Measurements from ENCODE around the gene SLC2A6. TPM values are rescaled to one million over a fixed set of nuclear protein-coding genes. Genes with fewer than 3 reads are reported as not detected.

Gene SLC2A6
- total RNA-seq, 2 experiments from 2014 or later, result 5.4 to 6.7 TPM

DNA sequence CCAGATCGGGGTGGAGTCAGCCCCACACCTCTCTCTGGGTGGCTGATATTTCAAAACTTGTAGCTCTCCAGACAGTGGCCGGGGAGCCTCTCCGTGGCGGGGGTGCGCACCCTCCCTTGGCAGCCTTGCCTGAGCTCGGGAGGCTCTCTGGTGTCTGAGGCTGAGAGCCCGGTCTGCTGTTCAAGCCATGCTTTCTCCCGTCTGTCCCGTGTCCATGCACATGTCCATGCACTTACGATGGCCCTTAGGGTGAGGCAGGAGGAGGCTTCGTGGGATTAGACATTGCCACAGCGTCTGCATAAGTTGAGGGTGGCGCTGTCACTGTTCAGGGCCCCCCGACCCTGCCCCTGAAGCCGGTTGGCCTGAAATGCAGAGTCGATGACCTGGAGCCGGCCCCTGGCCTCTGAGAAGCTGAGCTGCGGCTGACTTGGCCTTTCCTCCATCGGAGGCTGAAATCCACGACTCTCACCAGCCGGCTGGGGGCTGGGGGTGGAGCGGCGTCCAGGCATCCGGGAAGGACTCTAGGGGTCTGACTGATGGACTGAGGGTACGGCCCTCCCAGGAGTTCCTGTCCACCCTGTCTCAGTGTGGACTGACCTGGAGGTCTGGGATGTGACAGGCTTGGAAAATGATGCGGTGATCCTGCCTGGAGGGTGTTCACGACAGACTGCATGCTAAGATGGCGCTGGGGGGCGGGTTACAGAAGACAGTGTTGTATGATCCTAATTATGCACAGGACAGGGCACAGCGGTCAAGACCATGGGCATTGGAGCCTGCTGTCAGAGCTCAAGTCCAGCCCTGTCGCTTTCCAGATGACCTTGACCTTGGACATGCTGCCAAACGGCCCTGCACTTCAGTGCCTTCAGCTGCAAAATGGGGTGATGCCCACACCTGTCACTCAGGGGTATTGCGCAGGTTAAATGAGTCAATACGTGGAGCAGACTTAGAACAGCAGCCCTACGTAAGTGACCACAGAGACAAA is 18.3 kb upstream of the SLC2A6 start:
- no peak for ATAC-seq
- TF ChIP-seq CTCF (IDR thresholded peaks at IDR 0.05), result no peak
- Mint-ChIP-seq H3K9me3 (peaks cover 6% of the 10 kb centered on the region), H3K27ac (no peak overlapping the region), H3K27me3 (no peaks in the 10 kb centered on the region), H3K4me3 (no peak overlapping the region), H3K36me3 (ENCODE audit: low read depth) (no peaks in the 10 kb centered on the region), H3K4me1 (ENCODE audit: low read depth) (no peaks in the 10 kb centered on the region)
- intact Hi-C loops (cut with micrococcal nuclease), result no loop called here
- CTCF ChIA-PET, result interaction anchor here (1.3 kb wide), 1 partner anchor 12 kb away, joined by 3 read pairs; no protein-coding TSS in a partner anchor
- POLR2A ChIA-PET, result interaction anchor here (0.9 kb wide), 1 partner anchor 241 kb away, joined by 3 read pairs; no protein-coding TSS in a partner anchor
- no peak for DNase-seq

- no peak overlapping the region for H3K4me3 Mint-ChIP-seq
- no peaks in the 10 kb centered on the region for H3K4me1 Mint-ChIP-seq (ENCODE audit: low read depth)
- POLR2A ChIA-PET, result interaction anchor here (0.9 kb wide), 1 partner anchor 243 kb away, joined by 3 read pairs; no protein-coding TSS in a partner anchor
- H3K36me3 Mint-ChIP-seq (ENCODE audit: low read depth), result no peaks in the 10 kb centered on the region
- DNase-seq, result no peak
- TF ChIP-seq CTCF (IDR thresholded peaks at IDR 0.05), result no peak
- intact Hi-C loops (cut with micrococcal nuclease), result no loop called here
- no peak overlapping the region for H3K27ac Mint-ChIP-seq
- no peak for ATAC-seq
- CTCF ChIA-PET, result interaction anchor here (0.8 to 1.3 kb wide), 3 partner anchors 9 to 90 kb away, joined by 3 read pairs; no protein-coding TSS in a partner anchor
- no peaks in the 10 kb centered on the region for H3K27me3 Mint-ChIP-seq
- no peaks in the 10 kb centered on the region for H3K9me3 Mint-ChIP-seq
Measured at GRCh38 chr9:133495327-133496293, 16.7 kb upstream of the SLC2A6 start.

DNA sequence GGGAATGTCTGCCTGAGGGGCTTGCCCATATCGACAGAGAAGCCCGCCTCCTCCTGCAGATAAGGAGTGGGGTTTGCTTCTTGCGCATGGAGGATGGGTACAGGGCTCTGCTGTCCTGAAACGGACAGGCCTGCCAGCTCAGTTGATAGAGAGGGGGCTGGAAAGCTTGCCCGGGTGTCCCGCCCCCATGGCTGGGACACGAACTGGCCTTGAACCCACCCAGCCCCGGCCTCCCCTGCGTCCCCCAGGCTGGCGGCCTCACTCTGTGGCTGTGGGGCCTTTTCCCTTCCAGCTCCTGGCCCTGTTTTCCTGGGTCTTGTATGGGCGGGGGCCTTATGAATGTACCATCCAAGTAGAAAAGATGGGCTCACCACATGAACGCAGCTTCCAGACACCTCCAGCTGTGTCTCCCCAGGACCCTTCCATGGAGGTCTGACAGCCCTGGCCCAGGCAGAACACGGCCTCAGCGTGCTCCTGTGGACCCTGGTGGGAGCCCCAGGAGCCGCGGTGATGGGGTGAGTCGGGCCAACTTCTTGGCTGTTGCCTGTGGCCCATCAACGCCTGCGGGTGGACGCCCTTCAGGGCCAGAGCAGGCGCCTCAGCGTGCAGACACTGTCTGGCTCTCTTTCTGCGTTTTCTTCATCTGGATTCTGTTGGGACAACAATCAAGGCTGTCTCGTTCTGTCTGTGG is 15.9 kb upstream of the SLC2A6 start:
- CTCF ChIA-PET, result interaction anchor here (0.9 kb wide), 1 partner anchor 8 kb away, joined by 3 read pairs; no protein-coding TSS in a partner anchor
- H3K4me3 Mint-ChIP-seq, result no peak overlapping the region
- no peaks in the 10 kb centered on the region for H3K9me3 Mint-ChIP-seq

More for the DNA sequence above, 15.9 kb upstream of the SLC2A6 start:
- intact Hi-C loops (cut with micrococcal nuclease), result no loop called here
- ATAC-seq (no peak), DNase-seq (no peak)
- no peak for TF ChIP-seq CTCF (IDR thresholded peaks at IDR 0.05)
- POLR2A ChIA-PET, result no interaction called here
- H3K36me3 Mint-ChIP-seq (ENCODE audit: low read depth), result no peaks in the 10 kb centered on the region
- H3K4me1 Mint-ChIP-seq (ENCODE audit: low read depth), result no peaks in the 10 kb centered on the region
- H3K27me3 Mint-ChIP-seq, result no peaks in the 10 kb centered on the region
- H3K27ac Mint-ChIP-seq, result no peak overlapping the region

Data from activated CD8-positive, alpha-beta T cell treated with anti-CD3 and anti-CD28 coated beads for 36 hours (primary cell).